ENCODE data around the gene TFDP1.
"Not testable (repeated sequence)": the region's sequence is repeated elsewhere in the genome, so short reads cannot be mapped to it uniquely, and the experiment has no call there.

DNA sequence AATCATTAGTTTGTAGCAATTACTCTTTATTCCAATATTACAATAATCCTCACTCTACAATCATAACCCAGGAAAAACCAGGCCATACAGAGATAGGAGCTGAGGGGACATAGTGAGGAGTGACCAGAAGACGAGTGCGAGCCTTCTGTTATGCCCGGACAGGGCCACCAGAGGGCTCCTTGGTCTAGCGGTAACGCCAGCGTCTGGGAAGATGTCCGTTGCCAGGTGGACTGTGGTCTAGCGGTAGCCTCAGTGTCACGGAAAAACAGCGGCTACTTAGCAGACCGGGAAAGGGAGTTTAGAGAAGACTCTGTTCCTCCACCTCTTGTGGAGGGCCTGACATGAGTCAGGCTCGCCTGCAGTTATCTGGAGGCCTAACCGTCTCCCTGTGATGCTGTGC lies 36.9 kb downstream of the TFDP1 start:
- TF ChIP-seq POLR2A (IDR thresholded peaks at IDR 0.05): not testable (repeated sequence)
- TF ChIP-seq, protein P1, sequence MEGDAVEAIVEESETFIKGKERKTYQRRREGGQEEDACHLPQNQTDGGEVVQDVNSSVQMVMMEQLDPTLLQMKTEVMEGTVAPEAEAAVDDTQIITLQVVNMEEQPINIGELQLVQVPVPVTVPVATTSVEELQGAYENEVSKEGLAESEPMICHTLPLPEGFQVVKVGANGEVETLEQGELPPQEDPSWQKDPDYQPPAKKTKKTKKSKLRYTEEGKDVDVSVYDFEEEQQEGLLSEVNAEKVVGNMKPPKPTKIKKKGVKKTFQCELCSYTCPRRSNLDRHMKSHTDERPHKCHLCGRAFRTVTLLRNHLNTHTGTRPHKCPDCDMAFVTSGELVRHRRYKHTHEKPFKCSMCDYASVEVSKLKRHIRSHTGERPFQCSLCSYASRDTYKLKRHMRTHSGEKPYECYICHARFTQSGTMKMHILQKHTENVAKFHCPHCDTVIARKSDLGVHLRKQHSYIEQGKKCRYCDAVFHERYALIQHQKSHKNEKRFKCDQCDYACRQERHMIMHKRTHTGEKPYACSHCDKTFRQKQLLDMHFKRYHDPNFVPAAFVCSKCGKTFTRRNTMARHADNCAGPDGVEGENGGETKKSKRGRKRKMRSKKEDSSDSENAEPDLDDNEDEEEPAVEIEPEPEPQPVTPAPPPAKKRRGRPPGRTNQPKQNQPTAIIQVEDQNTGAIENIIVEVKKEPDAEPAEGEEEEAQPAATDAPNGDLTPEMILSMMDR (IDR thresholded peaks at IDR 0.05): peak in 1 of 4 experiments; percentile 10

Measured in uterus (tissue), 2 donors.